Measurements from ENCODE around the gene KCNG1.

Gene KCNG1

GRCh38 chr20:51001430-51002265, 21.3 kb downstream of the KCNG1 start:
- no peaks in the 10 kb centered on the region for H3K9me2 ChIP-seq (replicated peaks; ENCODE audit: low read depth, low read length)
- H3K79me2 ChIP-seq (ENCODE audit: insufficient read depth, low read length), result no peaks in the 10 kb centered on the region
- no peak overlapping the region for H3K9ac ChIP-seq (ENCODE audit: low read depth, low read length, poor library complexity, severe bottlenecking)
- TF ChIP-seq CTCF (conservative IDR thresholded peaks at IDR 0.05; ENCODE audit: low read length), result no peak
- TF ChIP-seq EZH2phosphoT487 (IDR thresholded peaks at IDR 0.05; ENCODE audit: borderline replicate concordance), result no peak
- H3K27me3 ChIP-seq (ENCODE audit: insufficient read depth, low read length, poor library complexity, severe bottlenecking), result peaks cover 18% of the 10 kb centered on the region
- no peak overlapping the region for H3K4me2 ChIP-seq (ENCODE audit: low read depth, low read length, poor library complexity, severe bottlenecking)
- H4K20me1 ChIP-seq (ENCODE audit: insufficient read depth, low read length, poor library complexity, severe bottlenecking), result no peaks in the 10 kb centered on the region
- no peak overlapping the region for H3K4me3 ChIP-seq (ENCODE audit: low read length, poor library complexity, severe bottlenecking)
- no peaks in the 10 kb centered on the region for H3K36me3 ChIP-seq (ENCODE audit: insufficient read depth, low read length)
- no peaks in the 10 kb centered on the region for H3F3A ChIP-seq (ENCODE audit: low read depth)
- H2AFZ ChIP-seq (ENCODE audit: low read length), result no peak overlapping the region
- H3K4me1 ChIP-seq (ENCODE audit: insufficient read depth, low read length, poor library complexity, severe bottlenecking), result no peaks in the 10 kb centered on the region
- no peaks in the 10 kb centered on the region for H3K9me3 ChIP-seq (ENCODE audit: insufficient read depth, low read depth, low read length)

GRCh38 chr20:50999355-50999754, 23.6 kb downstream of the KCNG1 start:
- Histone ChIP-seq H3K4me1 (ENCODE audit: insufficient read depth, low read length, poor library complexity, severe bottlenecking) (no peaks in the 10 kb centered on the region), H3K9me2 (replicated peaks; ENCODE audit: low read depth, low read length) (no peaks in the 10 kb centered on the region), H3K27me3 (ENCODE audit: insufficient read depth, low read length, poor library complexity, severe bottlenecking) (peaks cover 18% of the 10 kb centered on the region), H3K9me3 (ENCODE audit: insufficient read depth, low read depth, low read length) (no peaks in the 10 kb centered on the region), H4K20me1 (ENCODE audit: insufficient read depth, low read length, poor library complexity, severe bottlenecking) (no peaks in the 10 kb centered on the region), H2AFZ (ENCODE audit: low read length) (no peak overlapping the region), H3K4me3 (ENCODE audit: low read length, poor library complexity, severe bottlenecking) (no peak overlapping the region), H3F3A (ENCODE audit: low read depth) (no peaks in the 10 kb centered on the region), H3K79me2 (ENCODE audit: insufficient read depth, low read length) (no peaks in the 10 kb centered on the region), H3K9ac (ENCODE audit: low read depth, low read length, poor library complexity, severe bottlenecking) (no peak overlapping the region), H3K4me2 (ENCODE audit: low read depth, low read length, poor library complexity, severe bottlenecking) (no peak overlapping the region), H3K36me3 (ENCODE audit: insufficient read depth, low read length) (no peaks in the 10 kb centered on the region)
- TF ChIP-seq EZH2phosphoT487 (IDR thresholded peaks at IDR 0.05; ENCODE audit: borderline replicate concordance), result no peak
- no peak for TF ChIP-seq CTCF (conservative IDR thresholded peaks at IDR 0.05; ENCODE audit: low read length)

- TF ChIP-seq EZH2phosphoT487 (IDR thresholded peaks at IDR 0.05; ENCODE audit: borderline replicate concordance) (no peak), CTCF (conservative IDR thresholded peaks at IDR 0.05; ENCODE audit: low read length) (no peak)
- Histone ChIP-seq H3K4me2 (ENCODE audit: low read depth, low read length, poor library complexity, severe bottlenecking) (no peak overlapping the region), H3K36me3 (ENCODE audit: insufficient read depth, low read length) (no peaks in the 10 kb centered on the region), H3F3A (ENCODE audit: low read depth) (no peaks in the 10 kb centered on the region), H2AFZ (ENCODE audit: low read length) (no peak overlapping the region), H3K79me2 (ENCODE audit: insufficient read depth, low read length) (no peaks in the 10 kb centered on the region), H3K9ac (ENCODE audit: low read depth, low read length, poor library complexity, severe bottlenecking) (no peak overlapping the region), H3K4me1 (ENCODE audit: insufficient read depth, low read length, poor library complexity, severe bottlenecking) (no peaks in the 10 kb centered on the region), H3K4me3 (ENCODE audit: low read length, poor library complexity, severe bottlenecking) (no peak overlapping the region), H3K27me3 (ENCODE audit: insufficient read depth, low read length, poor library complexity, severe bottlenecking) (peaks cover 18% of the 10 kb centered on the region), H3K9me3 (ENCODE audit: insufficient read depth, low read depth, low read length) (no peaks in the 10 kb centered on the region), H3K9me2 (replicated peaks; ENCODE audit: low read depth, low read length) (no peaks in the 10 kb centered on the region), H4K20me1 (ENCODE audit: insufficient read depth, low read length, poor library complexity, severe bottlenecking) (no peaks in the 10 kb centered on the region)
These were observed 25.7 kb downstream of the KCNG1 start for GRCh38 chr20:50996901-50997865.
